Activated CD8-positive, alpha-beta memory T cell treated with anti-CD3 and anti-CD28 coated beads, Interleukin-2, amount 50 U/mL, for 24 hours (primary cell): ENCODE results near the gene SULF2.

Experiments used
- DNase-seq: peaks from one replicate; pipeline ENCODE4 v3.0.0-alpha.2; 2020; ENCODE audit errors: extremely low read depth

SULF2 gene

DNA sequence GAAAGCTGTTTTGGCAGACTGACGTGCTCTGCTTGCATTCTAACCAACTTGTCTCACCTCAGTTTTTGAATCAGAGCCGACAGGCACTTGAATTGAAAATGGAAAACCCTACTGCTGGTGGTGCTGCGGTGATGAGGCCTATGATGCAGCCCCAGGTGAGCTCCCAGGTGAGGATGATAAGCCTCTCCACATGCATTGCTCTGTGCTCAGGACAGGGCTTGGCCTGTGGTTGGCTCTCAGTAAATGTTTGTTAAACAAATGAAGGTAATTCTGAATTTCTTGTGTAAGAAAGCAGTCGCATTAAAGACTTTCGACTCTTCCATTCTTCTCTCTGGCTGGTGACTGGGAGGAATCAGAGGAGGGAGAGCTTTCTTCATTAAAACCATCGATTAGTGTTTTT is 136.3 kb downstream of the SULF2 start:
- no peak for DNase-seq

GRCh38 chr20:47647994-47648393 is 137.3 kb downstream of the SULF2 start:
- DNase-seq, result no peak

- no peak for DNase-seq
These were observed 139.6 kb downstream of the SULF2 start for GRCh38 chr20:47645632-47646031.

- DNase-seq, result no peak
These were observed 142.7 kb downstream of the SULF2 start for GRCh38 chr20:47642624-47643023.

GRCh38 chr20:47642118-47642517 is 143.2 kb downstream of the SULF2 start:
- no peak for DNase-seq

DNA sequence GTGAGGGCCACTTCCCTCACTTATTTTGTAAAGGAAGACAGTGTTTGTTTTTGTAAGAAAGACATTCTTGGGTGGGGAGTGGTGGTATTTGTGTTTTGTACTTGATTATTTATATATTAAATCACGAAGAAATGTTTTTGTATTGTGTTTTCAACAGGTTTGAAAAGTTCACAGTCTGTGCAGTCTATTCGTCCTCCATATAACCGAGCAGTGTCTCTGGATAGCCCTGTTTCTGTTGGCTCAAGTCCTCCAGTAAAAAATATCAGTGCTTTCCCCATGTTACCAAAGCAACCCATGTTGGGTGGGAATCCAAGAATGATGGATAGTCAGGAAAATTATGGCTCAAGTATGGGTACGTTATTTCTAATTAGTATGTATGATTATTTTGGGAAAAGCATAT is 146.4 kb downstream of the SULF2 start:
- DNase-seq, result no peak

- no peak for DNase-seq
These were observed 150.0 kb downstream of the SULF2 start for GRCh38 chr20:47635256-47635655.

DNA sequence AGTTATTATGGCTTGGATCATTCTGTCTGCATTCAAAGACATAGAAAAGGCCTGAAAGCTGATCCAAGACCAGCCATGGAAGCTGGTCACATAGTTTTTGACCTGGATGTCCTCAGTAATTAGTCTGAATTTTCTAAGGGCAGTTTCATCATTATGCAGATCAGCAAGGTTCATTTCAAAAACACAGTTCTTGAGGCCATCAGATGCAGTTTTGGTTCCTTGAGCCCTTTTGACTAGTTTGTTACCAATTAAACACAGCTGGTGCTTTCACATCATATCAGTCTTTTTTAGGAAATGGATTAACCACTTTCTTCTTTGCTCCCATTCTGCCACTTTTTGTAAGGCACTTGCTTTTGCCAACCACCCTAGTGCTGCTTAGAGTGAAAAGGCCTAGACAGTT is 154.2 kb downstream of the SULF2 start:
- no peak for DNase-seq

GRCh38 chr20:47629907-47630306 is 155.4 kb downstream of the SULF2 start:
- DNase-seq, result no peak

GRCh38 chr20:47627540-47627939 is 157.7 kb downstream of the SULF2 start:
- DNase-seq, result no peak

DNA sequence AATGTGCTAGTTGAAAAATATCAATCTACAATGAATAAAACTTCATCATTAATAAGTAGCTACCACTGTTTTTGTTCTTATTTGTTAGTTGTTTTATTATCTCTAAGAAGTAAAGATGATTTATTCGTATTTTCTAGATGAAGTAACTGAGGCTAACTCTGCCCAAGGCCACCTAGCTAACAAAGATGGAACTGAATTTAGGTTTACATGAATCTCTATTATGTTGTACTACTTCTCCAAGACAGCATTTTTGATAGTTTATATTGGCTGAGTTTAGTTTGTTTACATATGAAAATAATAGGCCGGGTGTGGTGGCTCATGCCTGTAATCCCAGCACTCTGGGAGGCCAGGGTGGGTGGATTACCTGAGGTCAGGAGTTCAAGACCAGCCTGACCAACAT is 162.1 kb downstream of the SULF2 start:
- no peak for DNase-seq

GRCh38 chr20:47622118-47622665 is 163.1 kb downstream of the SULF2 start:
- DNase-seq, result no peak

DNA sequence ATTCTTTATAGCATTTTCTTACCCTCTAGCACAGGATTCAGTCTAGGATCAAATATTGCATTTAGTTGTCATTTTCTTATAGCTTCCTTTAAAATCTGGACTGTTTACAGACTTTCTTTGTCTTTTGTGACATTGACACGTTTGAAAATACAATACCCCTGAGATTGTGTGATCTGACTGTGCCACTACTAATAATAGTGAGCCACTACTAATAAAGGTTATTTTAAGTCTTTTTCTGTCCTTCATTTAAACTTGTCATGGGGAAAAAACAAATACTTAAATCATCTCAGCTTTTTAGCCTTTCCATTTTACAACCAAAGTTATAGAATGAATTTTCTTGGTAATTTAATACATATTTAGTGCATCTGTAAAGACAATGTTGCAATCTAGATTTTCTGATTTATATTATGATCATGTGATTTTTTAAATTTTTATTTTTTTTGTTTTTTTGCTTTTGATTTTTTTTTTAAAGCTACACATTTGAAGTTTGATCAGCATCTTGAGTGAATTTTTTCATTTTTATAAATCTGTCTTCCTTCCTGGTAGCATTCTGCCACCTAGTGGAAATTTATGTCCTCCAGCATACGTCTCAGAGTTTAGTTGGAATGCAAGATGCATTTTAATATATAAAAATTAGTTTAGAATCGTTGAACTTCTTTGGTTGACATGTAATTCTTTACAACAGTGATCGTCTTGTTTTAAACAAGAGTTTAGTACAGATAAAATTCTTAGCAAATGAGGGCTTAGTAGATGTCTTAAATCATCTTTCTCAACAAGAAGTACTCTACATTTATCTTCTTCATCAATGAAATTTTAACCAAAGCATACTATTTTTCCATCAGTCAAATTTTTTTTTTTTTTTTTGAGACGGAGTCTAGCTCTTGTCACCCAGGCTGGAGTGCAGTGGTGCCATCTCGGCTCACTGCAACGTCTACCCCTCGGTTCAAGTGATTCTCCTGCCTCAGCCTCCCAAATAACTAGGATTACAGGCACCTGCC is 164.2 kb downstream of the SULF2 start:
- DNase-seq, result no peak

DNA sequence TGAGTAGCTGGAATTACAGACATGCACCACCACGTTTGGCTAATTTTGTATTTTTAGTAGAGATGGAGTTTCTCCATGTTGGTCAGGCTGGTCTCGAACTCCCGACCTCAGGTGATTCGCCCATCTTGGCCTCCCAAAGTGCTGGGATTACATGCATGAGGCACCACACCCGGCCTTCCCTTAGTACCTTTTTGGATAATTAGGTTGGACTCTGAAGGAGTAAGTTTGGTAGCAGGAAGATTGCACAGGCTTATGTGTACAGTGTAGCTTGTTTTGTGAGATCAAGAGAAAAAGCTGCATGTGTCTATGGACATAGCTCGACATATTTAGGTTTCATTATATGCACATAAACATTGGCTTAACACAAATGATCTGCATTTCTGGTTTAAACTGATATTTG is 166.8 kb downstream of the SULF2 start:
- no peak for DNase-seq

DNA sequence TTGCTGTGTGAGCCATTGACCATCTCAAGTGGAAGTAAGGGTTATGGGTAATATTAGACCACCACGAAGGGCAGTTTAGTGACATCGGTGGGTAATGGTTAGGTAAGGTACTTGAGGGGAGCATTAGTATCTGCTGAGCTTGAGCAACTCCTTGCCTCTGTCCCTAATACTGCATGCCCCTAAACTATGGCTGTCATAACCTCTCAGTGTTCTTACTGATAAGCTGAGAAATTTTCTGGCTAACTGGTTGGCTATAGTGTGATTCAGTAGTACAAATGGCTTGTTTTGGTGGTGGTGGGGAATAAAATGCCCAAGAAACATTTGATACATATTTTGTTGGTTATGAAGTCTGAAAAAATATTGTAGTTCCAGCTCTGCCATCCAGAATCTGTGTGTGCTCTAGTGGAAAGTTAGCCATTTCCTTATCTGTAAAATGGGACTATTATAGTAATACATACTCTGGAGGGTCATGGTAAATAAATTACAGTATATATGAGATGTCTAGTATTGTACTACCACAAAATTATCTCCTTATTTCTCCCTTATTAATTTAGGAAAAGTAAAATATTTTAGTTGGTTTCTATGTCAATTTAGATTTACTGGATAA is 170.5 kb downstream of the SULF2 start:
- DNase-seq, result no peak

DNA sequence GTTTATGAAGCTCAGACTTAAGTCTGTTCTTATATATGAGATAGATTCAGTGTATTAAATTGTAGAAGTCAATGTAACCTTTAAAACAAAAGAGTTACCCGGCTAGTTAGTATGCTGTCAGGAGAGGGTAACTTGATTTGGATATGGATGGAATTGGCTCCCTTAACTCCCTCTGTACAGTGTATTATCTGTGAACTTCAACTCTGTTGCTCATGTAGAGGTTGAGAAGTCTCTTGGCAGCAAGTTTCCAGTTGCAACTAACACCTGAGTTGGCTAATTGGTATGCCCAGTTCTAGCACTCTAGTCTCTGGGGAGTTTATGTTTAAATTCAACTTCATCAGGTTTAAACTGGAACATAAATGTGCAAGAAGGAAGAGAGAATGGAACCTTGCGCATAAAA is 172.6 kb downstream of the SULF2 start:
- no peak for DNase-seq

GRCh38 chr20:47611785-47612184 is 173.5 kb downstream of the SULF2 start:
- no peak for DNase-seq

DNA sequence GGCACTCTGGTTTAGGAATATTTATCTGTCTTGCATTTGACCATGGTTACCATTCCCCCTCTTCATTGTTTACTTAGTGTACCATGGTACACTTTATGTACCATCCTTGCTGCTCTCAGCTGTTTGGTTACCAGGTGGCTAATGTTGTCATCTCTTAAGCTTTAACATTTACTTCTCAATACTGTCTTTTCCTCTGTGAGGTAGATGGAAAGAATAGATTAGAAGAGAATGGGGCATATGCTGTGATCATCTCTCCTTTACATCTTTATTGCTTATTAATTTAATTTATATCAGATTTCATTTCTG is 174.4 kb downstream of the SULF2 start:
- no peak for DNase-seq

- DNase-seq, result peak; percentile 61
These were observed 174.9 kb downstream of the SULF2 start for GRCh38 chr20:47610247-47610944.

GRCh38 chr20:47609001-47609400 is 176.3 kb downstream of the SULF2 start:
- DNase-seq, result no peak
